Measurements from ENCODE around the gene MAJIN. TPM values are rescaled to one million over a fixed set of nuclear protein-coding genes. Genes with fewer than 3 reads are reported as not detected.

The MAJIN gene
- total RNA-seq, 1 experiment from 2014 or later: not detected

GRCh38 chr11:64969209-64969608 lies 2.7 kb downstream of the MAJIN start (continued):
- TF ChIP-seq, protein P1, sequence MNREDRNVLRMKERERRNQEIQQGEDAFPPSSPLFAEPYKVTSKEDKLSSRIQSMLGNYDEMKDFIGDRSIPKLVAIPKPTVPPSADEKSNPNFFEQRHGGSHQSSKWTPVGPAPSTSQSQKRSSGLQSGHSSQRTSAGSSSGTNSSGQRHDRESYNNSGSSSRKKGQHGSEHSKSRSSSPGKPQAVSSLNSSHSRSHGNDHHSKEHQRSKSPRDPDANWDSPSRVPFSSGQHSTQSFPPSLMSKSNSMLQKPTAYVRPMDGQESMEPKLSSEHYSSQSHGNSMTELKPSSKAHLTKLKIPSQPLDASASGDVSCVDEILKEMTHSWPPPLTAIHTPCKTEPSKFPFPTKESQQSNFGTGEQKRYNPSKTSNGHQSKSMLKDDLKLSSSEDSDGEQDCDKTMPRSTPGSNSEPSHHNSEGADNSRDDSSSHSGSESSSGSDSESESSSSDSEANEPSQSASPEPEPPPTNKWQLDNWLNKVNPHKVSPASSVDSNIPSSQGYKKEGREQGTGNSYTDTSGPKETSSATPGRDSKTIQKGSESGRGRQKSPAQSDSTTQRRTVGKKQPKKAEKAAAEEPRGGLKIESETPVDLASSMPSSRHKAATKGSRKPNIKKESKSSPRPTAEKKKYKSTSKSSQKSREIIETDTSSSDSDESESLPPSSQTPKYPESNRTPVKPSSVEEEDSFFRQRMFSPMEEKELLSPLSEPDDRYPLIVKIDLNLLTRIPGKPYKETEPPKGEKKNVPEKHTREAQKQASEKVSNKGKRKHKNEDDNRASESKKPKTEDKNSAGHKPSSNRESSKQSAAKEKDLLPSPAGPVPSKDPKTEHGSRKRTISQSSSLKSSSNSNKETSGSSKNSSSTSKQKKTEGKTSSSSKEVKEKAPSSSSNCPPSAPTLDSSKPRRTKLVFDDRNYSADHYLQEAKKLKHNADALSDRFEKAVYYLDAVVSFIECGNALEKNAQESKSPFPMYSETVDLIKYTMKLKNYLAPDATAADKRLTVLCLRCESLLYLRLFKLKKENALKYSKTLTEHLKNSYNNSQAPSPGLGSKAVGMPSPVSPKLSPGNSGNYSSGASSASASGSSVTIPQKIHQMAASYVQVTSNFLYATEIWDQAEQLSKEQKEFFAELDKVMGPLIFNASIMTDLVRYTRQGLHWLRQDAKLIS (CRISPR knock-in tag; IDR thresholded peaks at IDR 0.05; ENCODE audit: borderline replicate concordance): no peak
- TF ChIP-seq NFE2L1 (CRISPR knock-in tag; IDR thresholded peaks at IDR 0.05) (no peak), JAZF1 (CRISPR knock-in tag; IDR thresholded peaks at IDR 0.05) (no peak), ZNF425 (CRISPR knock-in tag; conservative IDR thresholded peaks at IDR 0.05) (no peak), PRDM15 (CRISPR knock-in tag; IDR thresholded peaks at IDR 0.05) (no peak), MLX (CRISPR knock-in tag; IDR thresholded peaks at IDR 0.05) (no peak), ZNF219 (CRISPR knock-in tag; IDR thresholded peaks at IDR 0.05; ENCODE audit: borderline replicate concordance) (no peak), PREB (CRISPR knock-in tag; IDR thresholded peaks at IDR 0.05; ENCODE audit: borderline replicate concordance) (no peak)
- TF ChIP-seq, protein P2, sequence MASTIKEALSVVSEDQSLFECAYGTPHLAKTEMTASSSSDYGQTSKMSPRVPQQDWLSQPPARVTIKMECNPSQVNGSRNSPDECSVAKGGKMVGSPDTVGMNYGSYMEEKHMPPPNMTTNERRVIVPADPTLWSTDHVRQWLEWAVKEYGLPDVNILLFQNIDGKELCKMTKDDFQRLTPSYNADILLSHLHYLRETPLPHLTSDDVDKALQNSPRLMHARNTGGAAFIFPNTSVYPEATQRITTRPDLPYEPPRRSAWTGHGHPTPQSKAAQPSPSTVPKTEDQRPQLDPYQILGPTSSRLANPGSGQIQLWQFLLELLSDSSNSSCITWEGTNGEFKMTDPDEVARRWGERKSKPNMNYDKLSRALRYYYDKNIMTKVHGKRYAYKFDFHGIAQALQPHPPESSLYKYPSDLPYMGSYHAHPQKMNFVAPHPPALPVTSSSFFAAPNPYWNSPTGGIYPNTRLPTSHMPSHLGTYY (CRISPR knock-in tag; IDR thresholded peaks at IDR 0.05): no peak

- H3K9me3 Mint-ChIP-seq: no peaks in the 10 kb centered on the region
- no peaks in the 10 kb centered on the region for H3K4me1 Mint-ChIP-seq
- no peaks in the 10 kb centered on the region for H3K36me3 Mint-ChIP-seq
- peaks cover 33% of the 10 kb centered on the region for H3K27me3 Mint-ChIP-seq (ENCODE audit: low read depth)
- H3K4me3 Mint-ChIP-seq: no peak overlapping the region
- no peak overlapping the region for H3K27ac Mint-ChIP-seq
- no peak for TF ChIP-seq GABPB1 (CRISPR knock-in tag; IDR thresholded peaks at IDR 0.05)
- no peak for TF ChIP-seq TP53 (CRISPR knock-in tag; IDR thresholded peaks at IDR 0.05)
- no peak for TF ChIP-seq MYBL2 (CRISPR knock-in tag; IDR thresholded peaks at IDR 0.05)
- no peak for TF ChIP-seq ZNF396 (CRISPR knock-in tag; IDR thresholded peaks at IDR 0.05; ENCODE audit: borderline replicate concordance)
- TF ChIP-seq ZSCAN18 (CRISPR knock-in tag; IDR thresholded peaks at IDR 0.05): no peak
- ChIA-PET CTCF (no interaction called here), POLR2A (no interaction called here)
- DNase-seq (ENCODE audit: low spot score): no peak
- no peak for ATAC-seq
Observed at GRCh38 chr11:64967375-64967774, 4.5 kb downstream of the MAJIN start.

All from WTC11 (cell line).